Panc1 (cell line): ENCODE results near the gene SBNO2. TPM values are rescaled to one million over a fixed set of nuclear protein-coding genes. Genes with fewer than 3 reads are reported as not detected.
"Not testable (repeated sequence)": the region's sequence is repeated elsewhere in the genome, so short reads cannot be mapped to it uniquely, and the experiment has no call there.

Experiments used
- ATAC-seq: fragments of 200-7000 bp; cut with Tn5 transposase; 2 replicates; pipeline ENCODE4 v1.9.1; 2020; ENCODE audit warnings: mild to moderate bottlenecking, moderate library complexity
- BruUV-seq: library from RNA; stranded (reverse); fragments of 400-500 nt; replicated peaks from 2 replicates; lab custom pipeline; 2021; lab: Mats Ljungman, UMichigan
- CTCF ChIA-PET: fragments of 300-600 bp; sonication (Branson Sonifier 250); formaldehyde crosslinking; loops from one replicate; lab custom pipeline; 2022; ENCODE audit warnings: antibody characterized with exemption; lab: Charles Lee
- POLR2A ChIA-PET: fragments of 300-600 bp; sonication (Branson Sonifier 250); formaldehyde crosslinking; loops from one replicate; lab custom pipeline; 2022; ENCODE audit warnings: antibody characterized with exemption; lab: Charles Lee
- DNase-seq: peaks from one replicate; pipeline ENCODE4 v3.0.0-alpha.2; 2010; ENCODE audit warnings: low read depth, low spot score
- H3K27ac ChIP-seq: 2 replicates; pipeline ENCODE4 v1.5.1; 2011; ENCODE audit warnings: mild to moderate bottlenecking, low read length, inconsistent platforms
- H3K27me3 ChIP-seq: fragments of 200-500 bp; sonication (Bioruptor generic); 2 replicates; pipeline ENCODE4 v1.6.0; 2014; ENCODE audit warnings: low read length, inconsistent platforms; ENCODE audit not compliant: control insufficient read depth, insufficient read depth
- H3K36me3 ChIP-seq: fragments of 200-500 bp; sonication (Bioruptor generic); 2 replicates; pipeline ENCODE4 v1.5.1; 2014; ENCODE audit warnings: inconsistent platforms, mild to moderate bottlenecking, low read length, moderate library complexity; ENCODE audit not compliant: control insufficient read depth, insufficient read depth
- H3K4me1 ChIP-seq: 2 replicates; pipeline ENCODE4 v1.5.1; 2011; ENCODE audit warnings: inconsistent platforms, mild to moderate bottlenecking, low read length, moderate library complexity; ENCODE audit not compliant: control insufficient read depth, insufficient read depth
- H3K4me3 ChIP-seq, 2 experiments: 2 replicates each; pipeline ENCODE4 v1.5.1; 2011 to 2012; ENCODE audit warnings: low read depth in 2 of 2, low read length in 2 of 2, mild to moderate bottlenecking in 2 of 2, inconsistent platforms in 1 of 2, moderate library complexity in 1 of 2
- H3K9me3 ChIP-seq: fragments of 200-500 bp; sonication (Bioruptor generic); 2 replicates; pipeline ENCODE4 v1.5.1; 2014; ENCODE audit warnings: low read depth, mild to moderate bottlenecking, inconsistent platforms, low read length, moderate library complexity; ENCODE audit not compliant: control insufficient read depth, insufficient read depth
- POLR2AphosphoS5 ChIP-seq: IDR thresholded peaks from 2 replicates; pipeline ENCODE4 v1.6.1; 2012; ENCODE audit warnings: mild to moderate bottlenecking, low read depth, low read length, moderate library complexity
- SIN3A ChIP-seq: IDR thresholded peaks from 2 replicates; pipeline ENCODE4 v1.6.1; 2012; ENCODE audit warnings: low read depth, mild to moderate bottlenecking, low read length, moderate library complexity, borderline replicate concordance; ENCODE audit not compliant: insufficient read depth
- in situ Hi-C: cut with HindIII; loops from 2 replicates; pipeline ENCODE4 v1.10.0; 2016; ENCODE audit warnings: low sequenced_read_pairs, low pct_unique_long_range_greater_than_20kb
- intact Hi-C: fragments of 100-400 bp; cut with micrococcal nuclease; formaldehyde crosslinking; loops from one replicate; pipeline ENCODE4 v1.10.0; 2022; ENCODE audit not compliant: unreplicated experiment
- total RNA-seq: library from RNA; stranded (reverse); gene quantifications from one replicate; pipeline ENCODE4 v1.2.1, GENCODE V29; 2021; ENCODE audit not compliant: unreplicated experiment
- TF ChIP-seq, protein P1 (sequence below), 2 experiments: IDR thresholded peaks; 2 replicates each; pipeline ENCODE4 v1.6.1; 2011 to 2012; ENCODE audit warnings: low read depth in 2 of 2, control low read depth in 1 of 2, low read length in 1 of 2, mild to moderate bottlenecking in 1 of 2, moderate library complexity in 1 of 2; ENCODE audit not compliant: insufficient read depth in 1 of 2
- TF ChIP-seq, protein P2 (sequence below): fragments of 450-650 bp; IDR thresholded peaks from 2 replicates; pipeline ENCODE4 v1.5.1; 2017; ENCODE audit warnings: mild to moderate bottlenecking

The SBNO2 gene
- total RNA-seq, 1 experiment from 2014 or later, result 101 TPM

DNA sequence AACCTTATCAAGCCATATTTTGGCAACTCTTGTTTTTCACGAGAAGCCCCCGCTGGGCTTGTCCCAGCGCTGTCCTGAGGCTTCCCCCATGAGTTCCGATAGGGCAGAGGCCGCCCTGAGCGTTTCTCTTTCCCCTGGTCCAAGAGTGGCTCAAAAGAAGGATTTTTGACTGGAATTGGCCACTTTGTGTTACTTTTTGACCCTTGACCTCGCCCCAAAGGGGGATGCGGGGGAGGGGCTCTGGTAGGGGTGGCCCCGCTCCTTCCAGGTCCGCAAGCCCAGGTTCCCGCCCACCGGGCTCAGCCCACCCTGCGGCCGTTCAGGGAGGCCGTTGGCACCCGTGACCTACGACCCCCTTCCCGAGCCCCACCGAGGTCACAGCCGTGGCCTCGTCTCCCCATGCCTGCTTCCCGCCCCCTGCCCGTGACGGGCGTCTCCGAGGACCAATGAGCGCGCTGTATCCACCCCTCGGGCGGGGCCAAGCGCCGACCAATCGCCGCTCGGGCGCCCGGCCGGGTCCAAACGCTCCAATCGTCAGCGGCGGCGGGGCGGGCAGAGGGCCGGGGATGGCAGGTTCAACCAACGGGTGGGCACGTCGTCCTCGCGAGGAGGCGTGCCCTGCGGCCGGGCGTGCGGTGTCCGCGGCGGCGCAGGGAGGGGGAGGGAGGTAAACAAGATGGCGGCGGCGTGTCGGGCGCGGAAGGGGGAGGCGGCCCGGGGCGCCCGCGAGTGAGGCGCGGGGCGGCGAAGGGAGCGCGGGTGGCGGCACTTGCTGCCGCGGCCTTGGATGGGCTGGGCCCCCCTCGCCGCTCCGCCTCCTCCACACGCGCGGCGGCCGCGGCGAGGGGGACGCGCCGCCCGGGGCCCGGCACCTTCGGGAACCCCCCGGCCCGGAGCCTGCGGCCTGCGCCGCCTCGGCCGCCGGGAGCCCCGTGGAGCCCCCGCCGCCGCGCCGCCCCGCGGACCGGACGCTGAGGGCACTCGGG, 31.3 kb upstream of the SBNO2 start, which contains the start of gene STK11:
Gene STK11, plus strand, starts transcription at position 665 of the 986 bp plus-strand sequence. CDS start 1,136 bp downstream, outside the sequence.
- H3K9me3 ChIP-seq, result no peaks in the 10 kb centered on the region
- H3K36me3 ChIP-seq, result no peaks in the 10 kb centered on the region; the same call in none of the 2 replicates
- ChIA-PET POLR2A (interaction anchor here (0.6 kb wide), 1 partner anchor 115 kb away, joined by 4 read pairs; no protein-coding TSS in a partner anchor), CTCF (no interaction called here)
- TF ChIP-seq POLR2AphosphoS5, result peak; percentile 14; the same call in 1 of the 2 replicates
- TF ChIP-seq, protein P1, sequence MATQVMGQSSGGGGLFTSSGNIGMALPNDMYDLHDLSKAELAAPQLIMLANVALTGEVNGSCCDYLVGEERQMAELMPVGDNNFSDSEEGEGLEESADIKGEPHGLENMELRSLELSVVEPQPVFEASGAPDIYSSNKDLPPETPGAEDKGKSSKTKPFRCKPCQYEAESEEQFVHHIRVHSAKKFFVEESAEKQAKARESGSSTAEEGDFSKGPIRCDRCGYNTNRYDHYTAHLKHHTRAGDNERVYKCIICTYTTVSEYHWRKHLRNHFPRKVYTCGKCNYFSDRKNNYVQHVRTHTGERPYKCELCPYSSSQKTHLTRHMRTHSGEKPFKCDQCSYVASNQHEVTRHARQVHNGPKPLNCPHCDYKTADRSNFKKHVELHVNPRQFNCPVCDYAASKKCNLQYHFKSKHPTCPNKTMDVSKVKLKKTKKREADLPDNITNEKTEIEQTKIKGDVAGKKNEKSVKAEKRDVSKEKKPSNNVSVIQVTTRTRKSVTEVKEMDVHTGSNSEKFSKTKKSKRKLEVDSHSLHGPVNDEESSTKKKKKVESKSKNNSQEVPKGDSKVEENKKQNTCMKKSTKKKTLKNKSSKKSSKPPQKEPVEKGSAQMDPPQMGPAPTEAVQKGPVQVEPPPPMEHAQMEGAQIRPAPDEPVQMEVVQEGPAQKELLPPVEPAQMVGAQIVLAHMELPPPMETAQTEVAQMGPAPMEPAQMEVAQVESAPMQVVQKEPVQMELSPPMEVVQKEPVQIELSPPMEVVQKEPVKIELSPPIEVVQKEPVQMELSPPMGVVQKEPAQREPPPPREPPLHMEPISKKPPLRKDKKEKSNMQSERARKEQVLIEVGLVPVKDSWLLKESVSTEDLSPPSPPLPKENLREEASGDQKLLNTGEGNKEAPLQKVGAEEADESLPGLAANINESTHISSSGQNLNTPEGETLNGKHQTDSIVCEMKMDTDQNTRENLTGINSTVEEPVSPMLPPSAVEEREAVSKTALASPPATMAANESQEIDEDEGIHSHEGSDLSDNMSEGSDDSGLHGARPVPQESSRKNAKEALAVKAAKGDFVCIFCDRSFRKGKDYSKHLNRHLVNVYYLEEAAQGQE (IDR thresholded peaks at IDR 0.05; ENCODE audit: insufficient read depth in 1 of 2, low read depth in 2 of 2, low read length in 1 of 2), result no peak
- H3K27ac ChIP-seq, result peak within 1 kb of the TSS; percentile 94
- H3K4me3 ChIP-seq, result peak within 1 kb of the TSS; percentile 80 to 82
- H3K4me1 ChIP-seq, result peaks cover 25% of the 10 kb centered on the region
- peak; percentile 92 for ATAC-seq
- in situ Hi-C loops (no loop called here), intact Hi-C loops (no loop called here)
- DNase-seq, result no peak
- BruUV-seq, result no TSS peak
- H3K27me3 ChIP-seq, result no peaks in the 10 kb centered on the region

DNA sequence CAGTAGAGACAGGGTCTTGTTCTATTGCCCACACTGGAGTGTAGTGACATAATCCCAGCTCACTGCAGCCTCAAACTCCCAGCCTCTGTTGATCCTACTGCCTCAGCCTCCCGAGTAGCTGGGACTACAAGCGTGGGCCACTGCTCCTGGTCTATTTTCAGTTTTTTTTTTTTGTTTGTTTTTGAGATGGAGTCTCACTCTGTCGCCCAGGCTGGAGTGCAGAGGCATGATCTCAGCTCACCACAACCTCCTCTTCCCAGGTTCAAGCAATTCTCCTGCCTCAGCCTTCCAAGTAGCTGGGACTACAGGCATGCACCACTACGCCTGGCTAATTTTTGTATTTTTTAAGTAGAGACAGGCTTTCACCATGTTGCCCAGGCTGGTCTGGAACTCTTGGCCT, 26.5 kb upstream of the SBNO2 start:
- ATAC-seq, DNase-seq, H3K36me3 ChIP-seq, H3K27ac ChIP-seq, H3K27me3 ChIP-seq, H3K9me3 ChIP-seq, CTCF ChIA-PET, intact Hi-C loops, in situ Hi-C loops, POLR2A ChIA-PET, H3K4me3 ChIP-seq, BruUV-seq: not testable (repeated sequence)
- H3K4me1 ChIP-seq, result peaks cover 15% of the 10 kb centered on the region; the same call in 1 of the 2 replicates

DNA sequence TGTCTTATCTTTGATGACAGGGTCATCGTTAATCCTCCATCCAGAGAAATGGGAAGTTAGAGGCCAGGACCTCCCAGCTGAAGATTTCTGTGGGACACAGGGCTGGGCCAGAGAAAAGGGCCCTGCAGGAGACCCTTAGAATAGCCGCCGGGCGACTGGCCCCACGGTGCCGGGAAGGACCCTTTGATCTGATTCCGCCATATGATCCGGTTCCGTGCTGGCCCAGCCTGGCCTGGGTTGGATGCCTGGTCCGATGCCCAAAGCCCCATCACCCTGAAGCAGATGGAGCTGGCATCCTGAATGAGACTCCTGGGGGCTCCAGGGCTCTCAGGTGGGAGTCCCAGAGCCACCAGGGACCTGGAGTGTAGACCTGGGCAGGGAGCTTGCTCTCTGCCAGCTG, 25.5 kb upstream of the SBNO2 start:
- POLR2A ChIA-PET, result no interaction called here
- no peak for ATAC-seq
- CTCF ChIA-PET, result no interaction called here

More for the DNA sequence above, 25.5 kb upstream of the SBNO2 start:
- intact Hi-C loops (no loop called here), in situ Hi-C loops (no loop called here)
- no peak overlapping the region for H3K27ac ChIP-seq
- no TSS peak for BruUV-seq
- peaks cover 12% of the 10 kb centered on the region; the same call in 1 of the 2 replicates for H3K4me1 ChIP-seq
- TF ChIP-seq, protein P2, sequence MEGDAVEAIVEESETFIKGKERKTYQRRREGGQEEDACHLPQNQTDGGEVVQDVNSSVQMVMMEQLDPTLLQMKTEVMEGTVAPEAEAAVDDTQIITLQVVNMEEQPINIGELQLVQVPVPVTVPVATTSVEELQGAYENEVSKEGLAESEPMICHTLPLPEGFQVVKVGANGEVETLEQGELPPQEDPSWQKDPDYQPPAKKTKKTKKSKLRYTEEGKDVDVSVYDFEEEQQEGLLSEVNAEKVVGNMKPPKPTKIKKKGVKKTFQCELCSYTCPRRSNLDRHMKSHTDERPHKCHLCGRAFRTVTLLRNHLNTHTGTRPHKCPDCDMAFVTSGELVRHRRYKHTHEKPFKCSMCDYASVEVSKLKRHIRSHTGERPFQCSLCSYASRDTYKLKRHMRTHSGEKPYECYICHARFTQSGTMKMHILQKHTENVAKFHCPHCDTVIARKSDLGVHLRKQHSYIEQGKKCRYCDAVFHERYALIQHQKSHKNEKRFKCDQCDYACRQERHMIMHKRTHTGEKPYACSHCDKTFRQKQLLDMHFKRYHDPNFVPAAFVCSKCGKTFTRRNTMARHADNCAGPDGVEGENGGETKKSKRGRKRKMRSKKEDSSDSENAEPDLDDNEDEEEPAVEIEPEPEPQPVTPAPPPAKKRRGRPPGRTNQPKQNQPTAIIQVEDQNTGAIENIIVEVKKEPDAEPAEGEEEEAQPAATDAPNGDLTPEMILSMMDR, result no peak
- no peak for TF ChIP-seq SIN3A
- H3K9me3 ChIP-seq, result no peaks in the 10 kb centered on the region
- DNase-seq, result no peak
- H3K4me3 ChIP-seq, result no peak overlapping the region
- no peaks in the 10 kb centered on the region for H3K36me3 ChIP-seq
- no peaks in the 10 kb centered on the region for H3K27me3 ChIP-seq
